Loucy (cell line): ENCODE measurements around the gene TXLNG.

ENCODE experiments used
- H2AFZ ChIP-seq: fragments of 200-600 bp; sonication (generic); 2 replicates; pipeline ENCODE4 v1.6.0; 2016; ENCODE audit warnings: antibody characterized with exemption, mild to moderate bottlenecking, low read length, moderate library complexity
- H3F3A ChIP-seq: fragments of 200-600 bp; 2 replicates; pipeline ENCODE4 v1.6.0; 2016; ENCODE audit warnings: antibody characterized with exemption, low read depth, mild to moderate bottlenecking
- H3K27me3 ChIP-seq: fragments of 200-600 bp; sonication (generic); 2 replicates; pipeline ENCODE4 v1.6.1; 2014; ENCODE audit warnings: low read length, mild to moderate bottlenecking; ENCODE audit not compliant: insufficient read depth, poor library complexity, severe bottlenecking
- H3K36me3 ChIP-seq: fragments of 200-600 bp; sonication (generic); 2 replicates; pipeline ENCODE4 v1.6.1; 2016; ENCODE audit warnings: low read length; ENCODE audit not compliant: insufficient read depth
- H3K4me1 ChIP-seq: fragments of 200-600 bp; sonication (generic); 2 replicates; pipeline ENCODE4 v1.5.1; 2014; ENCODE audit warnings: low read length, mild to moderate bottlenecking; ENCODE audit not compliant: insufficient read depth, poor library complexity, severe bottlenecking
- H3K4me2 ChIP-seq: fragments of 200-600 bp; sonication (generic); 2 replicates; pipeline ENCODE4 v1.6.0; 2014; ENCODE audit warnings: antibody characterized with exemption, low read length, low read depth, mild to moderate bottlenecking; ENCODE audit not compliant: poor library complexity, severe bottlenecking
- H3K4me3 ChIP-seq: fragments of 200-600 bp; sonication (generic); 2 replicates; pipeline ENCODE4 v1.5.1; 2014; ENCODE audit warnings: low read length, mild to moderate bottlenecking, mixed read lengths; ENCODE audit not compliant: poor library complexity, severe bottlenecking
- H3K79me2 ChIP-seq: fragments of 200-600 bp; sonication (generic); 2 replicates; pipeline ENCODE4 v1.6.1; 2014; ENCODE audit warnings: low read length; ENCODE audit not compliant: insufficient read depth
- H3K9ac ChIP-seq: fragments of 200-600 bp; sonication (generic); 2 replicates; pipeline ENCODE4 v1.6.0; 2014; ENCODE audit warnings: mild to moderate bottlenecking, low read depth, low read length, moderate library complexity; ENCODE audit not compliant: poor library complexity, severe bottlenecking
- H3K9me2 ChIP-seq: fragments of 200-600 bp; sonication (generic); replicated peaks from 2 replicates; pipeline ENCODE4 v1.6.1; 2016; ENCODE audit warnings: low read depth, low read length, mixed read lengths
- H3K9me3 ChIP-seq: fragments of 200-600 bp; sonication (generic); 2 replicates; pipeline ENCODE4 v1.6.1; 2014; ENCODE audit warnings: mild to moderate bottlenecking, antibody characterized with exemption, low read length, low read depth; ENCODE audit not compliant: insufficient read depth
- H4K20me1 ChIP-seq: fragments of 200-600 bp; sonication (generic); 2 replicates; pipeline ENCODE4 v1.6.0; 2014; ENCODE audit warnings: antibody characterized with exemption, low read length, mild to moderate bottlenecking; ENCODE audit not compliant: insufficient read depth, poor library complexity, severe bottlenecking
- CTCF ChIP-seq: fragments of 200-600 bp; sonication (generic); conservative IDR thresholded peaks from 2 replicates; pipeline ENCODE4 v1.5.1; 2014; ENCODE audit warnings: mild to moderate bottlenecking, antibody characterized with exemption, low read length
- EZH2phosphoT487 ChIP-seq: fragments of 200-600 bp; IDR thresholded peaks from 2 replicates; pipeline ENCODE4 v1.6.1; 2018; ENCODE audit warnings: antibody characterized with exemption, mild to moderate bottlenecking, moderate library complexity, borderline replicate concordance

The TXLNG gene

DNA sequence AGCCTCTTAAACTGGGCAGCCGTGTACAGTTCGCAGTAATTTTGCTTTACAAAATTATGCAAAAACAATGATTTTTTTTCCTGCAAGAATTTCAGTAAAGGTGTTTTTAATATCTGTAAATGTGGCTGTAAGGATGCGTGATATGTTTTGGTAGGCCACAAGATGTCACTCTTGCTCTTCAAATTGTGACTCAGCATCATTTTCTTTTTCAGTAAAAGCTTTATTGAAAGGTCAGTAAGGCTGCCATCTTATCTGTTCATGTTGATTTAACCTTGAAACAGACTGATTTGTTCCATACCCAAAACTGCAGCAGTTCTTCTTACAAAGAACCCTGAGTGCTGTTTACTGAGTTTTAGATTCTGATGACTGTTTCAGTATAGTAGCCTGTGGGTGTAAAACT, 39.9 kb downstream of the TXLNG start:
- H2AFZ ChIP-seq, result no peak overlapping the region
- no peaks in the 10 kb centered on the region for H3K27me3 ChIP-seq
- no peaks in the 10 kb centered on the region for H3K79me2 ChIP-seq
- no peaks in the 10 kb centered on the region for H4K20me1 ChIP-seq
- H3K4me3 ChIP-seq, result no peak overlapping the region
- no peaks in the 10 kb centered on the region for H3F3A ChIP-seq
- no peaks in the 10 kb centered on the region for H3K9me3 ChIP-seq
- H3K36me3 ChIP-seq, result peaks cover 15% of the 10 kb centered on the region; the same call in 1 of the 2 replicates
- H3K4me2 ChIP-seq, result no peak overlapping the region
- no peak overlapping the region for H3K9ac ChIP-seq
- TF ChIP-seq CTCF (peak; percentile 55), EZH2phosphoT487 (no peak)
- H3K9me2 ChIP-seq, result no peaks in the 10 kb centered on the region
- no peaks in the 10 kb centered on the region for H3K4me1 ChIP-seq

DNA sequence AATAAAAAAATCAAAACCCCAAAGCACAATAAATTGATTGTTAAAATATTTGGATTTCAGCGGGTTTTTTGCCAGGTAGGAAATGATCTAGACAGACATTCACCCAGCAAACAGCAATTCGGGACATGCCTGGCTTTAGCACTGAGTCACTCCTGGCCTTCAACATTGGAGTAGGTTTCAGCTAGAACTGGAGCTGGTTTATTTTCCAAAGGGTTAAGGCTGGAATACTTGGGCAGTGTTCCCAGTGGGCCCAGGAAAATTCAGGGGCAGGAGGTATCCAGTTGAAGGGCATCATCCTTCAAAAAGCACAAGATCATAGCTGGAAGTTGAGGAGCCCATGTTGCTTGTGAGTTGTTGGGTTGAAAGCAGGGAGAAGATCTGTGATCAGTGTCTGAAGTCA, 41.0 kb downstream of the TXLNG start:
- TF ChIP-seq EZH2phosphoT487 (no peak), CTCF (no peak)
- Histone ChIP-seq H3K36me3 (peaks cover 19% of the 10 kb centered on the region; the same call in 1 of the 2 replicates), H3K27me3 (no peaks in the 10 kb centered on the region), H4K20me1 (no peaks in the 10 kb centered on the region), H3K9me2 (no peaks in the 10 kb centered on the region), H3K9ac (no peak overlapping the region), H3K4me1 (no peaks in the 10 kb centered on the region), H3F3A (no peaks in the 10 kb centered on the region), H3K4me2 (no peak overlapping the region), H2AFZ (no peak overlapping the region), H3K9me3 (no peaks in the 10 kb centered on the region), H3K79me2 (no peaks in the 10 kb centered on the region), H3K4me3 (no peak overlapping the region)

GRCh38 chrX:16828124-16828908, 42.0 kb downstream of the TXLNG start:
- H4K20me1 ChIP-seq, result no peaks in the 10 kb centered on the region
- TF ChIP-seq CTCF (no peak), EZH2phosphoT487 (no peak)
- no peak overlapping the region for H3K4me2 ChIP-seq
- H3K27me3 ChIP-seq, result no peaks in the 10 kb centered on the region
- H3K4me1 ChIP-seq, result no peaks in the 10 kb centered on the region
- no peaks in the 10 kb centered on the region for H3K9me3 ChIP-seq
- H3K9ac ChIP-seq, result no peak overlapping the region
- no peak overlapping the region for H3K4me3 ChIP-seq
- no peaks in the 10 kb centered on the region for H3K79me2 ChIP-seq
- no peaks in the 10 kb centered on the region for H3F3A ChIP-seq
- no peaks in the 10 kb centered on the region for H3K9me2 ChIP-seq
- H2AFZ ChIP-seq, result no peak overlapping the region
- H3K36me3 ChIP-seq, result peaks cover 17% of the 10 kb centered on the region; the same call in 1 of the 2 replicates
